SK-N-MC (cell line): ENCODE results near the gene PARK7.

Source experiments
- DNase-seq: peaks from one replicate; pipeline ENCODE4 v3.0.0-alpha.2; 2011; ENCODE audit warnings: low read depth, low spot score
- H3K27ac ChIP-seq: fragments of 200-600 bp; sonication (generic); 2 replicates; pipeline ENCODE4 v1.5.1; 2016; ENCODE audit warnings: mixed run types
- H3K36me3 ChIP-seq: fragments of 200-600 bp; sonication (generic); 2 replicates; pipeline ENCODE4 v1.6.1; 2017; ENCODE audit warnings: antibody characterized with exemption, low read length, mixed read lengths; ENCODE audit not compliant: insufficient read depth
- H3K4me3 ChIP-seq: fragments of 200-600 bp; sonication (generic); 2 replicates; pipeline ENCODE4 v1.5.1; 2016
- H3K9ac ChIP-seq: fragments of 200-600 bp; sonication (generic); 2 replicates; pipeline ENCODE4 v1.8.0; 2017; ENCODE audit warnings: mixed run types, mixed read lengths; ENCODE audit not compliant: insufficient read length
- H3K9me3 ChIP-seq: fragments of 200-600 bp; sonication (generic); 2 replicates; pipeline ENCODE4 v1.6.1; 2017; ENCODE audit warnings: low read depth, mild to moderate bottlenecking, antibody characterized with exemption, low read length, moderate library complexity, mixed read lengths
- EZH2 ChIP-seq: fragments of 200-600 bp; sonication (generic); IDR thresholded peaks from one replicate; pipeline ENCODE4 v1.6.1; 2017; ENCODE audit warnings: antibody characterized with exemption
- FOXP2 ChIP-seq: optimal IDR thresholded peaks from 2 replicates; pipeline ENCODE3; 2011; ENCODE audit warnings: mild to moderate bottlenecking, moderate library complexity; ENCODE audit not compliant: insufficient read depth; ENCODE audit errors: extremely low read length, control extremely low read depth
- POLR2AphosphoS5 ChIP-seq: IDR thresholded peaks from 2 replicates; pipeline ENCODE4 v1.6.1; 2012; ENCODE audit warnings: mild to moderate bottlenecking, low read depth, low read length, borderline replicate concordance

PARK7 gene

DNA sequence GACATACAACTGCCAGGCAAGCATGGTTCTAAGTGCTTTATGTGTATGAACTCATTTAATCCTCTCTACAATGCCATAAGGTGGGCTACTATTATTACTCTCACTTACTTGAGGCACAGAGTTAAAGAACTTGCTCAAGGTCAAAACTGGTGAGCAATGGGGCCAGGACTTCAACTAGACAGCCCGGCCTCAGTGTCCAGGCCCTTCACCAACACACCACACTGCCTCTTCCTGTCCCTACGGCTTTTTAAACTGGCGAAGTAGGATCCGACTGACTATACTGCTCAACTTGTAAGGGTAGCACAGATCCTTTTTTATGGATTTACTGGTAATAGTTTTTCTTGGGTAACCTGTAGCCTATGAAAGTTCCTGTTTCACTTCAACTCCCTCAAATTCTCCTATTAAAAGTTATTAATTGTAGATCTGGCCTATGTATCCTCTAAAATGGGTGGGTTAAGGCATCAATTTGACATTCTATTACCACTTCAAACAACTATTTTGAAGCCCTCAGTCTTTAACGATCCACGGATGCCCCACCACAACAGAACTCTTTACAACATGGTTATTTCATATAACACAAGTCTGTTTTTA, 60.3 kb downstream of the PARK7 start:
- Histone ChIP-seq H3K27ac (no peak overlapping the region), H3K9me3 (no peaks in the 10 kb centered on the region), H3K9ac (no peak overlapping the region), H3K4me3 (no peak overlapping the region), H3K36me3 (no peaks in the 10 kb centered on the region)
- DNase-seq: no peak
- no peak for TF ChIP-seq EZH2
- TF ChIP-seq POLR2AphosphoS5: no peak
- no peak for TF ChIP-seq FOXP2

DNA sequence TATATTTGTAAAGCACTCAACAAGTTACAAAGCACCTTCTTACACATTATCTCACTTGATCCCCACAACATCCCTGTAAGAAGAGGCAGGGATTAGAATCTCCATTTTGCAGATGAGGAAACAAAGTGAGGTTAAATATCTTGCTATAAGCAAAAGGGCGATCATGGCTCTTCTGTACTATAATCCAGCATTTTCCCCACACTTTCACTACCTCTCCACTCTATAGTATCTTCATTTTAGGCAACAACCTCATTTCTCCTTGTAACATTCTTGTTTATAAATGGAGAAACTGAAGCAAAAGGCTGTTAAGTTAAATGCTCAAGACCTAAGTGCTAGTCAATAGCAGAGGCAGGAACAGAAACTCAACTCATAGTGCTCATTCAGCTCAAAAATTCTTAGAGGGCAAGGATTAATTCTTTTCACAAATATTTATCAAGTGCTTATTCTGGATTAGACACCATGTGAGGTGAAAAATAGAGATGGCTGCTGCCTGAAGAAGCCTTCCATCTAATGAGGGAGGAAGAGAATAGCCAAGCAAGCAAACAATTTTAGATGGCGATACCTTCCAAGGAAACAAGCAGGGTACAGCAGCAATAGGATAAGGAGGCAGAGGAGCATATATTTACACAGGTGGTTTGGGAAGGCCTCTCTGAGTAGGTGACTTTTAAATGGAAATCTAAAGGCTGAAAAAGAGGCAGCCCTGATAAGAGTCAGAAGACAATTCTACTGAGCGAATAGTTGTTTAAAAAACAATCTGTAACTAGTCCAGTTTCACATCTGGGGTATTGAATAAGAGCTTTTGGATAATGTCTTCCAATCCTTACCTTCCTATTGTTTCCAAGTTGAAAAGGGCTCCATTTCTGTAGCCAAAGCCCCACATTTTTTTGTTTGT, 61.1 kb downstream of the PARK7 start:
- H3K27ac ChIP-seq: no peak overlapping the region
- DNase-seq: no peak
- no peaks in the 10 kb centered on the region for H3K36me3 ChIP-seq
- no peak for TF ChIP-seq EZH2
- TF ChIP-seq POLR2AphosphoS5: no peak
- no peak for TF ChIP-seq FOXP2
- H3K4me3 ChIP-seq: no peak overlapping the region
- no peak overlapping the region for H3K9ac ChIP-seq
- H3K9me3 ChIP-seq: no peaks in the 10 kb centered on the region

DNA sequence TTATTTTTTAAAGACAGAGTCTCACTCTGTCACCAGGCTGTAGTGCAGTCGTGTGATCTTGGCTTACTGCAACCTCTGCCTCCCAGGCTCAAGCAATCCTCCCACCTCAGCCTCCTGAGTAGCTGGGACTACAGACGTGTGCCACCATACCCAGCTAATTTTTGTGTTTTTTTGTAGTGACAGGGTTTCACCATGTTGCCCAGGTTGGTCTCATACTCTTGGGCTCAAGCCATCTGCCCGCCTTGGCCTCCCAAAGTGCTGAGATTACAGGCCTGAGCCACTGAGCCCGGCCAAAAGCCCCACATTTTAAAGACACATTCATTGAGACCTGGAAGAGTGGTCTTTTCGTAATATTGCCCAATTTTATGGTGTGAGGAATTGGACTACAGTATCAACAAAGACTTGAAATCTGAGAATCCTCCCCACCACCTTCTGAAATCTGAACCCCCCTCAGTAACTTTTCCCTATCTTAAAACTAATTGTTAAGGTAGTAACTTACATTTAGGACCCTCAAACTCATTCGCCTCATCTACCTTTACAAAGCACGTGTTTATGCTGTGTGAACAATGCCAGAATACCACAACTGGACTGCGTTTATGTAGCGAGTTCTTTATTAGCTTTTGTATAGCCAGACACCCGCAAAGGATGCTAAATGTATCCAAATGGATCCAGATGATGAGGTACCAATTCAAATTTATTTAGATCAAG, 61.9 kb downstream of the PARK7 start:
- TF ChIP-seq FOXP2: no peak
- TF ChIP-seq EZH2: no peak
- no peak for TF ChIP-seq POLR2AphosphoS5
- H3K9ac ChIP-seq: no peak overlapping the region

DNA sequence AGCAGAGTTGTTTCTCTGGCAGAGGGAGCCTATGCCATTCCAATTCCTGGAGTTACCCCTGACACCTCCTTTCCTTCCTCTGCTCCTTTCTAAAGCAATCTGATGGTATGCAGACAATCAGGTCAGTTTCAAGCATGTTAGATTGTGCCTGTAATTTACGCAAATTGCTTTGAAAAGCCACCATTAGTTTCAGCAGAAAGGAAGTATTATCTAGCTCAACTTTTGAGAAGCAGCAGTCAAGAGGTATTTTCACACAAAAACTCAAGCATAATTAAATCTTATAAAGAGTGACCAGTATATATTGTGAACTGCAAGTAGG, 62.4 kb downstream of the PARK7 start:
- no peak for DNase-seq
- Histone ChIP-seq H3K27ac (no peak overlapping the region), H3K4me3 (no peak overlapping the region), H3K36me3 (no peaks in the 10 kb centered on the region), H3K9me3 (no peaks in the 10 kb centered on the region), H3K9ac (no peak overlapping the region)
- TF ChIP-seq POLR2AphosphoS5 (no peak), EZH2 (no peak), FOXP2 (no peak)

More for the DNA sequence above, 61.9 kb downstream of the PARK7 start:
- Histone ChIP-seq H3K36me3 (no peaks in the 10 kb centered on the region), H3K9me3 (no peaks in the 10 kb centered on the region), H3K4me3 (no peak overlapping the region), H3K27ac (no peak overlapping the region)
- DNase-seq: no peak

DNA sequence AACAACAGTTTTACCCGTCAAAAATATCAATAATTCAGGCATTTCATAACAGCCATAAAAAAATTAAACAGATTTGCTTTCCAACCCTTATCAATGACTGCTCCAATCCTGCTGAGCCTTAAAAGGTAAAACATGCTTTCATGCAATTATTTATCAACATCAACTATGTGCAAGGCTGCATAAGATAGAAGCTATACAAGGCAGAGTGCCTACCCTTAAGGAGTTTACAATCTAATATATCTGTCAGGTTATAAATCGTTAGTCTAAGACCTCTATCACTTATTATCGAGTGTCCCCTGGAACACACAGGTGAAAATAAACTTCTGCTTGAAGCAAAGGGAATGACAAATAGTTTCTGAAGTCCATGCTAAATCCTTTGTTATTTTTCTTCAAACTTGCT, 62.8 kb downstream of the PARK7 start:
- no peak for DNase-seq
- H3K9ac ChIP-seq: no peak overlapping the region
- H3K4me3 ChIP-seq: no peak overlapping the region
- no peaks in the 10 kb centered on the region for H3K9me3 ChIP-seq
- no peak overlapping the region for H3K27ac ChIP-seq
- TF ChIP-seq EZH2 (no peak), POLR2AphosphoS5 (no peak), FOXP2 (no peak)
- no peaks in the 10 kb centered on the region for H3K36me3 ChIP-seq

DNA sequence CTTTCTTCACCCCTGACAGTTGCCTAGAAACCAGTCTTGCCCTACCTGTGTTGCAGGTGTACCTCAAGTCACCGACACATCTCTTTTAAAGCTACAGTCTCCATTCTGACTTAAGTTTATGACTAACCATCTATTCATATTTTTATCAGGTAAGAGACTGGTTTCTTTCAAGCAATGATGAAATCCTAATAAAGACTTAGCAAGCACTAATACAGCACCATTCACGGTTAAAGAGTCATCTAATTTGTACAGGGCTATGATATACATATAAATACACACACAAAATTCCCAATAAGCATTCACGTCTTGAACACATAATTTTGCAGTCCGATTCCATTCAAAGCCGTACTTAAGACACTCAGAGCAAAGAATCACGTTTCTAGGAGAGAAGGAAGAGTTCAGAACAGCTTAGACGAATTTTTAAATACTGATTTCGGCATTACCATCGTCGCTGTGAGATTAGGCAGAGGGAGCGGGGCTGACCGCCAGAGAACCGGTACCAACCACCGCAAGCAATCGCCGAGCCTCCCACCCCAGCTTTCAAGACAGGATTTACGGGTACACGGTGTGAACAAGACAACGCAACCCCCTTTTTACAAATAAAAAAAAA, 63.7 kb downstream of the PARK7 start:
- Histone ChIP-seq H3K4me3 (peak overlapping the region; percentile 86), H3K36me3 (no peaks in the 10 kb centered on the region), H3K9ac (peak overlapping the region; percentile 68), H3K27ac (no peak overlapping the region), H3K9me3 (no peaks in the 10 kb centered on the region)
- no peak for DNase-seq
- no peak for TF ChIP-seq FOXP2
- no peak for TF ChIP-seq POLR2AphosphoS5
- TF ChIP-seq EZH2: no peak

DNA sequence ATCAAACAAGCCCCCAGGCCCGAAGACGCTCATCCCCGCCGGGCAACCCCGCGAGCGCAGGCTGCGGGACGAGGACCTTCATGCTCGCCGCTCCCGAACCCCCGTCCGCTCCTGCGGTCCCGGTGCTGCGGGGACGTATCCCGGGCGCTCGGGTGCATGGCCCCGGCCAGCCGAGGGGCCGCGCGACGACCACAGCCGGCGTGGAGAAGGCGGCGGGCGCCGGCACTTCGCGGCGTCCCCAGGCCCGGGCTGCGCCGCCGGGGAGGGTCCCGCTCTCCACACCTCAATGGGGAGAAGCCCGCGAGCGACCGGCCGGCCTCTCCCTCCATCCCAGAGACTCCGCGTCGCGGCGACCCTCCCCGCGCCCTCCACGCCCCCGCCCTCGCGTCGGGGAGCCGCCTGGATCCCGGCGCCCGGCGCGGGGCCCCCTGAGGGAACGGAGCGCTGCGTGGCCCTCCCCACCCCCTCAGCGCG, 64.2 kb downstream of the PARK7 start:
- Histone ChIP-seq H3K9ac (peak overlapping the region; percentile 68), H3K27ac (no peak overlapping the region), H3K36me3 (no peaks in the 10 kb centered on the region), H3K9me3 (no peaks in the 10 kb centered on the region), H3K4me3 (peak overlapping the region; percentile 86)
- DNase-seq: no peak
- TF ChIP-seq EZH2 (no peak), POLR2AphosphoS5 (no peak), FOXP2 (no peak)
